Muscle of back (tissue), 11 donors: Measurements from ENCODE around the gene GRIP1. TPM values are rescaled to one million over a fixed set of nuclear protein-coding genes. Genes with fewer than 3 reads are reported as not detected.
A peak's percentile ranks its signal among the peaks of the same experiment; 100 is the strongest.

Source experiments
- DNase-seq, 3 donors: peaks; one replicate each; pipeline versions ENCODE4 v3.0.0 to v3.0.0-alpha.2; 2013
- polyA plus RNA-seq, 10 donors: library from polyadenylated mRNA; unstranded; fragments of 120-200 nt; gene quantifications; one replicate each; pipeline ENCODE4 v1.2.1, GENCODE V29; 2013; ENCODE audit not compliant: insufficient read length in 10 of 10

GRIP1 gene
- polyA plus RNA-seq, 10 donors = 0.49 to 4.1 (median 1.6) TPM

DNA sequence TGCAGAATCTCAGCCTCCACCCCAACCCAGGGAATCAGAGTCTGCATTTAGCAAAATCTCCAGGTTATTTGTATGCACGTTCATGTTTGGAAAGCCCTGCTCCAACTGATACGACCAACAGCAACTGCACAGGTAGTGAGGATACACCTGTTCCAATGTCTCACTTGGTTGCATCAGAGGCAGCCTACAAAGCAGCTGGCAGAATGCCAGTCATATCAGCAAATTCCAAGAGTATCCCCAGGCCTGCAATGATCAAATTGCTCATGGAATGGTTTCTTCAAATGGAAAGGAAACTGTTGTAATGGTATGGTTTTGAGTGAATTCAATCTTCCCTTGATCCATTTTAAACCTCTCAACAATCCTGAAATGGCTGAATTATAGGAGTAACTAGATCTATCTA lies 75.4 kb downstream of the GRIP1 start:
- no peak for DNase-seq

DNA sequence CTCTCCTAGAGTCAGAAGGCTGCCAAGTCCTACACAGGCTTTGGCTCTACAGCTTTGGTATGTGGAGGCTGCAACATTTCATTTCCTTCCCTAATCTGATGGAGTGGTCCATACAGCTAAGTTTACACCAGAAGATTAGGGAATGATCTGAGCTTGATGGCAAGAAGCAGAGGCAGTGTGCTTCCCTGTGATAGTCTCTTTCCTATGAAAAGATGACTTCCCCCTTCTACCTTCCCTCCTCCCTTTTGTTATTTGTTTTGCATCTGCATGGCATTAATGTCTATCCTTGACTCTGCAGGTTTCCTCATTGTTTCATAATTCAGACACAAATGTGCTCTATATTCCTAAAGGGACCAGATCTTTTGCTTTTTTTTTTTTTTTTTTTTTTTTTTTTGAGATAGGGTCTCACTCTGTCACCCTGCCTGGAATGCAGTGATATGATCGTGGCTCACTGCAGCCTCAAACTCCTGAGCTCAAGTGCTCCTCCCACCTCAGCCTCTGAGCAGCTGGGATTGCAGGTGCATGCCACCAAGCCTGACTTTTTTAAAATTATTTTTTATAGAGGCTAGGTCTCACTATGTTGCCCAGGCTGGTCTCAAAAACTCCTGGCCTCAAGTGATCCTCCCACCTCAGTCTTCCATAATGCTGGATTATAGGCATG lies 76.3 kb downstream of the GRIP1 start:
- DNase-seq = no peak

DNA sequence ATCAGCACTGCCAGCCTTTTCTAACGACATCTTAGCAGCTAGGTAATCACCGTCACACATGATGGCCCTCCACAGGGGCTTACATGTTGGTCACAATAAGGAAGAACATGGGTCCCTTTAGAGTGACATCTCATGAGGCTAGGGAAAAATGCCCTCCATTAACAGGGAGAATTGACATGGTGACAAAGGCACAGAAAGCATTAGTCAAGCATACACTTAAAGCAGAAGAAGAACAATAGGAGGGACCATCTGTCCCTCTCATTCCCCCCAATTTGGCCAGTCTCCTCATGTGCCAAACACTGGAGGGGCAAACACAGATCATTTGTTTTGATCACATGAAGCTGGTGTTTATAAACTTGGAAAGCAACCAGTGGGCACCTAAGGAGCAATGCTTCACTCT lies 78.0 kb downstream of the GRIP1 start:
- DNase-seq = no peak

DNA sequence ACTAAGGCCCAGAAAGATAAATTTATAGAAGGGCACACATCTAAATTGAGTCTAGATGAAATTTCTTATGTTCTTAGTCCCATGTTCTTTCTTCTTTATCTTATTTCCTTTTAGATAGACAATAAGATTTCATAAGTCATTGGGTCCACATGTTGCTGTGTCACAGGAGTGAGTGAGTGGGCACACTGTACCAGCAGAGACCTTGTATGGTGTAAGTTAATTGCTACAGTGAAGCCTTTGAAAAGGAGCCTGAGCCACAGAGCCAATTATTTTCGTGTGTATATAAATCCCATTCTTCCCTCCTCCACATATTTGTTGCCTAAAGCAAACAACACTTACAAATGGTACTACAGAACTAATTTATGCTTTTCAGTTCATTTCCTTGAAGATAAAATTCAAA lies 79.1 kb downstream of the GRIP1 start:
- DNase-seq = no peak

DNA sequence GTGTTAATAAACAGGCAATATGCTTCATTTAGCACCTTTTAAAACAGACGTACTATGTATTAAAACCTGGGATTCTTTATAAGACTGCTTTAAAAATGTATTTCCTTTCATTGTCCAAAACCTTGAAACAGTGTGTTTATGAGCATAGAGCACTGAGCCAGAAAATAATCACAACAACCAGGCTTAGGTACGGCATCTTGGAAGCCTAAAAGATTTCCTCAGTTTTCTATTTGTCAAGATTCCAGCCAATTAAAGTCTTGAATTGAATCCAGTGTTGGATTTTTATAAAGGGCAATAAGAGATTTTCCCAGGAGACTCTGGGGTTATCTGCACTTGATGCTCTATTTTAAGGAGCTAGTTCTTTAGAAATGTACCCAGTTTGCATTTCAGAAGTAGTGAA lies 80.3 kb downstream of the GRIP1 start:
- no peak for DNase-seq

DNA sequence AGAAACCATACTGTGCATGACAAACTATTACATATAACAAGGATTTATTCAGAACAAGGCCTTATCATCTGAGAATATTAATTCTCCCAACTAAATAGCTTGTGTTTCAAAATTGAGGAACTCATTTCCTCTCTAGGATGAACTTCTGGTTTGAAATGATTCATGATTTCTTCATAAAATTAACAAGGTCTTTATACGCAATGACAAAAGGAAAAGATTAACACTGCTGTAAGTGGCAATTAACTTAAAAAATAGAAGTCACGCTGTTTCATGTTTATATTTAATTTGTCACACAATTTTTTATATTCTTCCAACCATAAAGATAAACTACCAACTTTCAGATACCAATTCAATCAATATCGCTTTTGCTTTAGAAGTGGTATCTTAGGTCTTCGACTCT lies 80.8 kb downstream of the GRIP1 start:
- no peak for DNase-seq

DNA sequence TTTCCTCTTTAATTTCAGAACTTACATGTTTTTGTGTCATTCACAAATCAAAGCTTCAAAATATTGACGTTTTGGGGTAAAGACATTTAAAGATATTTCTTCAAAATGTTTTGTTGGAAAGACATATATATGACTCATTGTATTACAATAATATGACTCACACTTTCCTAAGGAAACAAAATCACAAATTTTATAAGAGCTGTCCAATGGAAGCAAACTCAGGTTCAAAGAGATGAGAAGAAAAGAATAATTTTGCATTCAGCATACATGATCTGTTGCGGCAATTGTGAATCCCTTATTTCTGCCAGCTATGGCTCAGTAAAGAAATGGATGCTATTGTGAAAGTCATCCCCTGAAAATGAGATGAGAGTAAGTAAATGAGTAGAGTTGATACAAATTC lies 82.7 kb downstream of the GRIP1 start:
- DNase-seq = peak in 2 of 3 donors; percentile 26 to 40

DNA sequence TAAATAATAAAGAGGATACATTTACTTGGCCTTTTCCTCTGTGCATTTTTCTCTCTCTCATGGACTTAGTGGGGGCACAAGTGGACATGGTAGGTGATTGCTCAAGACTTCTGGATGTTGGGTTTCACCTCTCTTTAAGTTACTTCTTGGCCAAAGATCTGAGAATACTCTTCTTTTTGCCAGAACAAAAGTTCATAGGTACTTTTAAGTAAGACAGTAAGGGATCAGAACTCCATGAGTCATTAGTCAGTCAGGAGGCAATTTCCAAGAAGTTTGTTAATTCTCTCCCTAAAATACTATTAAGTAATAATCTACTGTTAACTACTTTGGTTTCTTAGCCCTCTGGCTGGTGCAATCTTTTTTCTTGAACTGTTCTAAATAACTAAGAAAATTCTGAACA lies 84.2 kb downstream of the GRIP1 start:
- DNase-seq = no peak

DNA sequence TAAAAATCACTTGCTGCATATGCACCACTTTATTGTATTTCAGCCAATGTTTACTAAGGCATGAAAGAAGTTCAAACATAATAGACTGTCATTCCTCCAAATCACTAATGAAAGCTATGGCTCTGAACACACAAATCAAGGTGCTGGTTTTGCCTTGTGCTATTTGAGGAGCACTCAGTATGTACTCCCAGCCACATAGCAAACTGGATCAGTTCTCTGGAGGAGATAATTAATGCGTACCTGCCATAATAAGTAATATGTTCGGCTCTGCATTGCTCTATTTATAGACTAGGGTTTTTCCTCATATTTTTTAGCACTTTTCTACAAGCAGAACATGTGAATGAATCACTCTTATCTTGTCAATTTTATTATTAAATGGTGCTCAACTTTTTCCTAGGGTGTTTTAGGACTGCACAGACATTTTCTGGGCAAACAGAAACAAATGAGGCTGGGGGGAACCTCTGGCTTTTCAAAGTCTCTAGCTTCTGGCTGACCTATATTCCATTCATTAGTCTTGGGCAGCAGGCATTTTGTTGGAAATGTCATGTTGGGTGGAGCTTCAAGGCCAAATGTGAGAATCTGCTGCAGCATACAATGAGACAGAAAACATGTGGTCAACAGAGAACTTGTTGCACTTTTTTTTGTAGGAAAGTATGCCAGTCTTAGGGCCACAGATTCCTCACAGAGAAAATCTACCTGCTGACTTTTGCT lies 88.4 kb downstream of the GRIP1 start:
- DNase-seq = no peak

DNA sequence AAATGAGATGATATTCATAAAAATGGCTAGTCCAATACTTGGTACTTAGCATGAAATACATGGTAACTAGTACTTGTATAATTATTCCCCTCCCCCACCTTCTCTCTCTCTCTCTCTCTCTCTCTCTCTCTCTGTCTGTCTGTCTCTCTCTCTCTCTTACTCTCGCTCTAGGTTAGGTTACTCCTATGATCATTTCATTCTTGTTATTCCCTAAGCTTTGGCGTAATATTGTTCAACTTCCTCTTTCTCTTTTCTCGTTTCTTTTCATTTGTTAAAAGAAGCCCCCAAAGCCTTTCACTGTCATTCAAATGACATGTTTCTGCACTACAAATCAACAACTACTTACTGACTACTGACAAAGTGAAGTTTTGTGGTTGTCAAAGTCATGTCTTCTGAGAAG lies 89.8 kb downstream of the GRIP1 start:
- DNase-seq = no peak

DNA sequence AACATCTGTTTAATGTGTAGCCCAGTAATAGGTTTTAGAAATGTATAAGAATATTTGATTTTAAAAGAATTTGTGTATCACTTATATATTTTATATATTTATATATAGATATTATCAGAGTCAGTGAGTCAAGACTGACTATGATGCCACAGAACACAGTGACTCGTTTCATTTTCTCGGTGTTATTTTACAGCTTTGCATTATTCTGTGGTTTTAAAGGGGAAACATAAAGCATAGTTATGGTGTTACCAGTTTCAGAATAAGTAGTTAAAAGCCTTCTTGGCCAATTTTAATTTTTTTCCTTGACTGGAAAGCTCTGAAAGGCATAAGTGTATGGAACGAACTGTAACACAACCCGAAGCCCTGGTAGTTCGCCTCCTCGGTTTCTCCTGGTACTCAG lies 91.0 kb downstream of the GRIP1 start:
- DNase-seq = peak in 1 of 3 donors; percentile 46

DNA sequence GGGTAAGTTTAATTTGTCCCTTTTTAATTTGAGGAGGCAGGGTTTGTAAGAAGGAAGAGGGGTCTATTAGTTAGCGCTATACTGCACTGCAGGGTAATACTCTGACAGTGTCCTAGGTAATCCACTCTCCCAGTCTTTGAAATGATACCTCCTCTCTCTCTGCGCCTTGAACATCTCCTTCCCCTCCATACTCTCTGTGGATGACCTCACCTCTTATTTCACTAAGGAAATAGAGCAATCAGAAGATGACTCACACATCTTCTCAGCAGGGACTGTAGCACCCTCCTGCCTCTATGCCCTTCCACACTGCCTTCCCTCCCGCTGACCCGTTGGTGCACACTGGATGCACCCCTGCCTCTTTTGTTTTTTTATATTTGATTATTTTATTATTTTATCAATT lies 94.2 kb downstream of the GRIP1 start:
- DNase-seq = no peak

DNA sequence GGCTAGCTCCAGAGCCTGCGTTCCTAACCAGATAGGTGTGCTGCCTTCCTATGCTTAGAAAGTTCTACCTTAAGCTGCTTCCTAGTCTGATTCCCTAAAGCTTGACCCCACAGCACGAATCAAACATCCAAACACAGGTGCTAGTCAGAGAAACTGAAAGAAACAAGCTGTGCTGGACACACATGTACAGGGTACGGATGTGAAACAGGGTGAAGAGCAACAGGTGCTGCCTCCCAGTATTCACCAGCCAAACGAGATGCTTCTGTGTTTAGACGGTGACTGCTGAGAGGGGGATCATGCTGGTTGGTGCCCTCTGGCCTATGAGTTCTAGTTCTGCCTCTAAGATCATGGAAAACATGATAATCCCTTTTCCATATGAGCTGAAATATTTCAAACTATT lies 105.3 kb downstream of the GRIP1 start:
- no peak for DNase-seq

DNA sequence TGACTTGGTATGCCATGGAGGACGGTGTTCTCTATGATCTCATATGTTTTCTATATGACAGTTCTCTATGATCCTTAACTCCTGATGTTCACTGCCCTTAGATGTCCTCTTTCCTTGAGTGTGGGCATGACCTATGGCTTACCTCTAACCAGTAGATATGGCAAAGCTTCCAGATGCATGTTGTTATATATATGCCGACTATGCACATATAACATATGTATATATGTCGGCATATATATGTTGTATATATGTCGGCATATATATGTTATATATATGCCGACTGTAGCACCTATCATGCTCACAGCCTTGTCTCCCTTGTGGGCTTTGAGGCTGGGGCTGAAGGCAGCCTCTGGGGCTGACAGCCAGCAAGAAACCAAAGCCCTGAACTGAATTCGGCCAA lies 106.0 kb downstream of the GRIP1 start:
- no peak for DNase-seq

DNA sequence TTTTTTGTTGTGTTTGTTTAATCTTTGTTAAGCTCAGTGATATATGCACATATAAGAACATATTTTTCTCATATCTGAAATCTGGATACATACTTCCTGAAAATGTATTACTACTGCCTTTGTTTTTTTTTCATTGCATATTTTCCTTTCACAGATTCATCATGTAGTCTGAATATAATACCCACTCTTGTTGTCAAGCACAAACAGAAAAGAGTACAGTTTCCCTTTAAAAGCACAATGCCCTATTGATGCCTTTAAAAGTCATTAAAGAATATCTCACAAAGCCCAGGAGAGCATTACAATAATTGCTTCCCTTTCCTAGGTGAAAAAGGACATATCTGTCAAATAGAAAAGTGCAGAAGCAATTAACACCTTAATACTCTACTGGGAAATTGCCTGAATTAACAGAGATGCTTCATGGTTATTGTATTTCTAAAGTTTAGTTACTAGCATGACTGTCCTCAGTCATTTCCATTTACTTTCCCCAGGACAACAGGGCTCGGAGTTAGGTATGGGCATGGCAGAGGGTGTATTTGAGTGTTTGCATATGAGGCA lies 107.4 kb downstream of the GRIP1 start:
- no peak for DNase-seq

DNA sequence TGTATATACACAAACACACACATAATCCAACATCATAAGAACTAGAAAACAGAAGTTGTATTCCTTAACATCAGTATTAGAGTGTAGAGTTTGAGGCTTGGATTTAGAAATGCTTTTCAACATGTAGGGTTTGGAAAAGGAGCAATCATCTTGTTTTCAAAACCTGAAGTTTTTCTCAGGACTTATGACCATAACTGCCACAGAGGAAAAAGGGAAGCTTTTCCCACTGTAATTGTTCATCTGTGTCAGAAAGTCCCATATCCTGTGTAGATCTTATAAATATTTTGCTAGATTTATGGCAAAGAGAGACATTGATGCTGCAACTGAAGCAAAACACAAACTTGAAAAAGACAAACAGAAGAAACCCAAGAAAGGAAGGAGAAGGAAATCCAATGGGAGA lies 115.7 kb downstream of the GRIP1 start:
- DNase-seq = no peak

DNA sequence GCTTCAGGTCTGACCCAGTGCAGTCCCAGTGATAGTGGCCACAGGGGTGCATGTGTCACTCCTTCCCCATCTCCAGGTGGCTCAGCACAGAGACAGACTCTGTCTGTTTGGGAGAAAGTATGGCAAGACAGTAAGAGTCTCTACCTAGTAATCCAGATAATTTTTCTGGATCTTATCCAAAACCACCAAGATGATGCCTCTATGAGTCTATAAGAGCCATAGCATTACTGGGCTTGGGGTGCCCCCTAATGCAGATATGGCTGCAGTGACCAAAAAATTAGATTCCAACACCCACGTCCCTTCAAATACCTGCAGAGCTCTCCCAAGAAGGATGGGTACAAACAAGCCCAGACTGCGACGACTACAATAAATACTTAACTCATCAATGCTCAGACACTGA lies 123.8 kb downstream of the GRIP1 start:
- DNase-seq = no peak

DNA sequence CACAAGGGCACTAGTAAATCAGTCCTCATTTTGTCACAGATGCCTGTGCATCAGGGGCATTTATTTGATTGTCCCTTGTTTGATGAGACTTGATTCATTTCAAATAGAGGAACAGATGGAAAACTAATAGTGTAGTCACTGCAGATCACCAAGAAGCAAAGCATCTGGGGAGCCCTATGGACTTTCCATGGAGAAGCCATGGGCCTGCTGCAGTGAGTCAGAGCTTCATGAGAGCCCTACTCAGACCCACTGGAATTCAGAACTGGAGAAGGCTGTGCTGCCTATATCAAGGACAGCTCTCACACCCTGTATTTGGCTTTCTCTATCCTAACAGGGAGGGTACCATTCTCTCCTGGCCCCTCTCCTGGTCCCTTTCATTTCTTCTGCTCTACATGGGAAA lies 126.2 kb downstream of the GRIP1 start:
- no peak for DNase-seq

DNA sequence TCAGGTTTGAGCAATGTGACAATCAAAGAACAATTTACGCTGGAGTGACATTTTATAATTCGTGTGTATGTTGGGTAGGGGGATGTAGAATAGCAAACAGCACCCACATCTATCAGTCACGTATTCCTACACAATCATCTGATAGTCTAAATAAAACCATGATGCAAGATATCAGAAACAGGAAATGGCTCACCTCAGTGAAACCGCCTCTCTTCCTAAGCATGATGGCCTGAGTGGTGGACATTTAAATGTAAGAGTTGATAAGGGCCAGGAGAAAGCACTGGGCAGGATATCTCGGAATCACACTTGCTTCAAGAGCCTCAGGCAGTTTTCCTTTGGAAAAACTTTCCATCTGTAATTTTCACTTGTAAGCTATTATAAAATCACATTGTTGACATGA lies 128.2 kb downstream of the GRIP1 start:
- no peak for DNase-seq

DNA sequence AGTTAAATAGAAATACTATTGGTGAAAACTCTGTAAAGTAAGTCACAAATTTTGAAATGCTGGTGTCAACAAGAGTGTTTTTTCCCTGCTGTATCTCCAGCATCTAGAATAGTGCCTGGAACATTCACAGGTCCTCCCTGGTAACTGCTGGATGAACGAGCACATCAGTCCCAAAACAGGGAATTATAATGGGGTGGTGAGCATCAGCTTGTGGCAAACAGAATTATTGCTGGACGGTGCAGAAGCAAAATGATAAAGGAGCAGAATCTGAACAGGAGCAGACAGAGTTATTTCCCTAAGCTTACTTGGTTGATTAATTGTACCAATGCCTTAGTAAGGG lies 129.9 kb downstream of the GRIP1 start:
- no peak for DNase-seq

DNA sequence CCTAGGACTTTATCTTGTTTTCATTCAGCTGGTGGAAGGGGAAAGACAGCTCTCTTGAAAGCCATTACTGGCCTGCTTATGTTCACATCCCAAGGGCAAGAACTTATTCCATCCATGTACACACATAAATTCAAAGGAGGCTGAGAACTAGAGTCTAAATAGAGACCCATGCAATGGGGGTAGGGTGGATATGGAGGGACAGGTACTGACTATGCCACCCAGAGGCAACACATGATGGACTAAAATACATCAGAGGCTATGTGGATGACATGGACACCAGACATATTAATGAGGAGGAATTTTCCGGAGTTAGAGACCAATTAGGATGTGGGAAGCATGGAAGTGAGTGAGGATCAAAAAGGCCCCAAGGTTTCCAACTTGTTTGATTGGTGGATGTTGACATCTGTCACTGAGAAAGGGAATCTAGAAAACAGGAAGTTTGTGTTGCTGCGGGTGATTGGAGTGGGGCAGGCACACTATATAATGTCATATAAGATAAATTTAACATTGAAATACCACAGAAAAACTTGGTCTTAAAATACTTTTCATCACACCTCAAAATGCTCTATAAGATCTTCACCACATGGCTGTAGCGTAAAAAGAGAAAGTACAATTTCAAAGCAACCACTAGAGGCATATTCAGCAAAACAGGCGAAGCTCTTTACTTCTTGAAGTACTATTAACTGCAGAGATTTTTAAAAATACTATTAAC lies 130.4 kb downstream of the GRIP1 start:
- DNase-seq = no peak

DNA sequence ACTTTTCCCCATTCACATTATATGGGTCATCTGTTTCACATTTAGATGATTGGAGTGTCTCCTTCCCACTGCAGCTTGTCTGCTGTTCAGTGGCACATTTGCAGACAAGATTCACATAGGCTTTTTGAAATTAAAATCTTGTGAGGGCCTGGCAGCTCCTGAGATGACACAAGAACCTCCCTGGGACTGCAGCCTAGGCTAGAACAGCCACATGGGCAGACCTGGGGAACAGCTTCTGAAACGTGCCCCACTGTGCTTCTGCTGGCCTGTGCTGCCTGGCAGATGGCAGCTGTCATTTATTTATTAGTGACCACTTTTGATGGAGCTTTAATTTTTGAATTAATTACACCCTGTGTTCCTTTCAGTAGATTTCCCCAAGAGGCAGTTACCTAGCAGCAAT lies 137.4 kb downstream of the GRIP1 start:
- no peak for DNase-seq

DNA sequence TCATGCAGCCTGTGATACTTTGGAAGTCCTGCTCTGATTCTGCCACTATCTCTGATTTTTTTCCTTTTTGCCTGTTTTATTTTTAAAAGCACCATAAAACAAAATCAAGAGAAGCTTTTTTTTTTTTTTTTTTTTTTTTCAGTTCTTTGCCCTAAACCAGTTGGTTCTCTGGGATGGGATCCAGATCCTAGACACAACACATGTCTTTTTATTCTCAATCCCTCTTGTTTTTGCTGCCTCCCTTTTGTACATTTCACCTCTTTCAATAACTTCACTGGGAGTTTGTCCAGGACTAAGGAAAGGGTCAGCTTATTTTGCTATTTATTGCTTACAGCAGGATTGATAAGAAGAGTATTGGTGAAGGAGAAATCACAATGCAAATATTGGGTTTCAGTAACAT lies 139.4 kb downstream of the GRIP1 start:
- DNase-seq = no peak
